ENCODE results near the gene RFX7. TPM values are rescaled to one million over a fixed set of nuclear protein-coding genes. Genes with fewer than 3 reads are reported as not detected.
A peak's percentile ranks its signal among the peaks of the same experiment; 100 is the strongest.

Gene RFX7
- total and polyA plus RNA-seq, 5 donors from 2014 or later, result 4.2 to 41.2 (median 5.2) TPM

GRCh38 chr15:56184516-56184915 lies 59.2 kb downstream of the RFX7 start:
- DNase-seq (no peak), ATAC-seq (ENCODE audit: low read depth in 2 of 2) (no peak)
- H3K4me3 Mint-ChIP-seq, result peak overlapping the region in 2 of 4 donors; percentile 14 to 29
- no peaks in the 10 kb centered on the region for H3K9me3 Mint-ChIP-seq
- no peaks in the 10 kb centered on the region for H3K9me3 ChIP-seq (ENCODE audit: control insufficient read depth in 2 of 2, low read length in 2 of 2)
- no peaks in the 10 kb centered on the region for H3K36me3 ChIP-seq (ENCODE audit: control insufficient read depth, insufficient read depth, low read length)
- H3K27ac Mint-ChIP-seq, result peak overlapping the region in 1 of 3 donors; percentile 58
- H3K27me3 ChIP-seq (ENCODE audit: control insufficient read depth, insufficient read depth, low read length), result no peaks in the 10 kb centered on the region
- H3K27me3 Mint-ChIP-seq, result no peaks in the 10 kb centered on the region
- peaks cover 21% of the 10 kb centered on the region for H3K4me1 ChIP-seq (ENCODE audit: control insufficient read depth, insufficient read depth, low read length, poor library complexity, severe bottlenecking)
- H3K36me3 Mint-ChIP-seq, result peaks cover 3% of the 10 kb centered on the region
- H3K27ac ChIP-seq (ENCODE audit: insufficient read depth, low read length, poor library complexity, severe bottlenecking), result no peak overlapping the region
- H3K4me3 ChIP-seq (ENCODE audit: low read depth, low read length), result no peak overlapping the region
- peaks cover 39 to 63% (median 52%) of the 10 kb centered on the region in 4 donors for H3K4me1 Mint-ChIP-seq

GRCh38 chr15:56180851-56181250 lies 62.8 kb downstream of the RFX7 start:
- Histone ChIP-seq H3K27me3 (ENCODE audit: control insufficient read depth, insufficient read depth, low read length) (no peaks in the 10 kb centered on the region), H3K4me1 (ENCODE audit: control insufficient read depth, insufficient read depth, low read length, poor library complexity, severe bottlenecking) (peaks cover 16% of the 10 kb centered on the region), H3K9me3 (ENCODE audit: control insufficient read depth in 2 of 2, low read length in 2 of 2) (no peaks in the 10 kb centered on the region), H3K27ac (ENCODE audit: insufficient read depth, low read length, poor library complexity, severe bottlenecking) (no peak overlapping the region), H3K36me3 (ENCODE audit: control insufficient read depth, insufficient read depth, low read length) (no peaks in the 10 kb centered on the region), H3K4me3 (ENCODE audit: low read depth, low read length) (no peak overlapping the region)
- peak overlapping the region in 1 of 3 donors; percentile 55 for H3K27ac Mint-ChIP-seq
- no peak for DNase-seq
- H3K9me3 Mint-ChIP-seq, result peaks cover 0 to 2% (median 0%) of the 10 kb centered on the region in 7 donors
- peaks cover 11% of the 10 kb centered on the region for H3K36me3 Mint-ChIP-seq
- peaks cover 3% of the 10 kb centered on the region for H3K27me3 Mint-ChIP-seq
- no peak for ATAC-seq (ENCODE audit: low read depth in 2 of 2)
- H3K4me1 Mint-ChIP-seq, result peaks cover 30 to 53% (median 48%) of the 10 kb centered on the region in 4 donors
- no peak overlapping the region for H3K4me3 Mint-ChIP-seq

DNA sequence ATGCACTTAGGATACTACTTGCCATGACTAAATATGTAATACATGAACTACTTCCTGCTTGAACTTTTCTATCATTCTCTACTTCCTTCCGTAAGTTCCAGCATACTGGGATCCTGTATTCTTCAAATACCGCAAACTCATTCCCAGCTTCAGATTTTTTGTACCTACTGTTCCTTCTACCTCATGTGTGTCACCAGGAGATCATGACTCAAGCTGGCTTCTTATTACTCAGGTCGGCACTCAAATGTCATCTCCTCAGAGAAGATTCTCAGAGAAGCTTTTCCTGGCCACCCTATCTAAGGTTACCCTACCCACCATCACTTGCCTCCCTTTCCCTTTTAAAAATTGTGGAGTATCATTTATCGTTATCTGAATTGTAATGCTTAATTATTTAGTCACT lies 66.7 kb downstream of the RFX7 start:
- no peak for ATAC-seq (ENCODE audit: low read depth in 2 of 2)
- Histone ChIP-seq H3K27ac (ENCODE audit: insufficient read depth, low read length, poor library complexity, severe bottlenecking) (no peak overlapping the region), H3K4me3 (ENCODE audit: low read depth, low read length) (no peak overlapping the region), H3K27me3 (ENCODE audit: control insufficient read depth, insufficient read depth, low read length) (no peaks in the 10 kb centered on the region), H3K36me3 (ENCODE audit: control insufficient read depth, insufficient read depth, low read length) (peaks cover 17% of the 10 kb centered on the region), H3K4me1 (ENCODE audit: control insufficient read depth, insufficient read depth, low read length, poor library complexity, severe bottlenecking) (peaks cover 27% of the 10 kb centered on the region), H3K9me3 (ENCODE audit: control insufficient read depth in 2 of 2, low read length in 2 of 2) (no peaks in the 10 kb centered on the region)
- Mint-ChIP-seq H3K9me3 (peaks cover 0 to 2% (median 0%) of the 10 kb centered on the region in 7 donors), H3K36me3 (peaks cover 29% of the 10 kb centered on the region), H3K4me1 (peaks cover 47 to 68% (median 53%) of the 10 kb centered on the region in 4 donors), H3K4me3 (peak overlapping the region in 3 of 4 donors; percentile 2 to 28 (median 27)), H3K27ac (peak overlapping the region in 2 of 3 donors; percentile 17 to 42), H3K27me3 (peaks cover 5% of the 10 kb centered on the region)
- DNase-seq, result no peak

- Histone ChIP-seq H3K4me1 (ENCODE audit: control insufficient read depth, insufficient read depth, low read length, poor library complexity, severe bottlenecking) (peaks cover 27% of the 10 kb centered on the region), H3K36me3 (ENCODE audit: control insufficient read depth, insufficient read depth, low read length) (peaks cover 25% of the 10 kb centered on the region), H3K4me3 (ENCODE audit: low read depth, low read length) (peak overlapping the region; percentile 4), H3K27ac (ENCODE audit: insufficient read depth, low read length, poor library complexity, severe bottlenecking) (peak overlapping the region; percentile 27), H3K27me3 (ENCODE audit: control insufficient read depth, insufficient read depth, low read length) (no peaks in the 10 kb centered on the region), H3K9me3 (ENCODE audit: control insufficient read depth in 2 of 2, low read length in 2 of 2) (no peaks in the 10 kb centered on the region)
- Mint-ChIP-seq H3K4me1 (peaks cover 51 to 68% (median 55%) of the 10 kb centered on the region in 4 donors), H3K27ac (no peak overlapping the region), H3K27me3 (peaks cover 5% of the 10 kb centered on the region), H3K9me3 (peaks cover 0 to 4% (median 2%) of the 10 kb centered on the region in 7 donors), H3K36me3 (peaks cover 40% of the 10 kb centered on the region), H3K4me3 (peak overlapping the region in 3 of 4 donors; percentile 11 to 71 (median 33))
- DNase-seq (no peak), ATAC-seq (ENCODE audit: low read depth in 2 of 2) (no peak)
Observed at GRCh38 chr15:56175788-56176187, 67.9 kb downstream of the RFX7 start.

- Histone ChIP-seq H3K27ac (ENCODE audit: insufficient read depth, low read length, poor library complexity, severe bottlenecking) (peak overlapping the region; percentile 18), H3K4me3 (ENCODE audit: low read depth, low read length) (peak overlapping the region; percentile 72), H3K36me3 (ENCODE audit: control insufficient read depth, insufficient read depth, low read length) (peaks cover 25% of the 10 kb centered on the region), H3K4me1 (ENCODE audit: control insufficient read depth, insufficient read depth, low read length, poor library complexity, severe bottlenecking) (peaks cover 27% of the 10 kb centered on the region), H3K27me3 (ENCODE audit: control insufficient read depth, insufficient read depth, low read length) (no peaks in the 10 kb centered on the region), H3K9me3 (ENCODE audit: control insufficient read depth in 2 of 2, low read length in 2 of 2) (no peaks in the 10 kb centered on the region)
- Mint-ChIP-seq H3K27ac (peak overlapping the region; percentile 18 to 58 (median 57)), H3K36me3 (peaks cover 43% of the 10 kb centered on the region), H3K4me1 (peaks cover 50 to 66% (median 59%) of the 10 kb centered on the region in 4 donors), H3K9me3 (peaks cover 0 to 4% (median 2%) of the 10 kb centered on the region in 7 donors), H3K27me3 (peaks cover 5% of the 10 kb centered on the region), H3K4me3 (peak overlapping the region in 3 of 4 donors; percentile 50 to 57 (median 52))
- peak in 1 of 2 donors; percentile 47 for ATAC-seq (ENCODE audit: low read depth in 2 of 2)
- peak in 2 of 3 donors; percentile 6 to 29 for DNase-seq
Observed at GRCh38 chr15:56174649-56175048, 69.0 kb downstream of the RFX7 start.

DNA sequence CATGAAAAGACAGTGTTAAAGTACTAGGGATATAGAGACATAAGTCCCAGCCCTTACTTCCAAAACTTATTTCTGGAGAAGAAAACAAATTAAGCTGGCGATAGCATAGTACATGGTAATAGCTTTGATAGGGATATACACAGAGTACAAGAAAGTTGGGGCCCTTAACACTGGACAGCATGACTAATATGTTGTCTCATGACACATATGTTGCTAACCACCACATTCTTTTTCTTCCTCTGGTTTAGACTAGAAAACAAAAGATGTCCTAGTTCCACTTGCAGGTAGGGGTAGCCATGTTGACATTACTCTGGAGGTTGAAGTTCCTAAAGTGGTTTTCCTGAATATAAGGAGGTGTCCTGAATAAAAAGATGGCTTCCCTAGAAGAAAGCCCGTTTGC lies 75.3 kb downstream of the RFX7 start:
- H3K36me3 ChIP-seq (ENCODE audit: control insufficient read depth, insufficient read depth, low read length), result peaks cover 26% of the 10 kb centered on the region
- no peak overlapping the region for H3K27ac ChIP-seq (ENCODE audit: insufficient read depth, low read length, poor library complexity, severe bottlenecking)
- ATAC-seq (ENCODE audit: low read depth in 2 of 2) (no peak), DNase-seq (no peak)
- peak overlapping the region in 2 of 3 donors; percentile 13 to 43 for H3K27ac Mint-ChIP-seq
- peaks cover 40% of the 10 kb centered on the region for H3K36me3 Mint-ChIP-seq
- H3K9me3 Mint-ChIP-seq, result peaks cover 0 to 4% (median 1%) of the 10 kb centered on the region in 7 donors
- H3K4me1 Mint-ChIP-seq, result peaks cover 31 to 68% (median 57%) of the 10 kb centered on the region in 4 donors
- H3K4me3 Mint-ChIP-seq, result no peak overlapping the region
- no peaks in the 10 kb centered on the region for H3K9me3 ChIP-seq (ENCODE audit: control insufficient read depth in 2 of 2, low read length in 2 of 2)
- H3K4me3 ChIP-seq (ENCODE audit: low read depth, low read length), result no peak overlapping the region
- H3K27me3 Mint-ChIP-seq, result no peaks in the 10 kb centered on the region
- H3K27me3 ChIP-seq (ENCODE audit: control insufficient read depth, insufficient read depth, low read length), result no peaks in the 10 kb centered on the region
- peaks cover 20% of the 10 kb centered on the region for H3K4me1 ChIP-seq (ENCODE audit: control insufficient read depth, insufficient read depth, low read length, poor library complexity, severe bottlenecking)

- Histone ChIP-seq H3K9me3 (ENCODE audit: control insufficient read depth in 2 of 2, low read length in 2 of 2) (no peaks in the 10 kb centered on the region), H3K4me1 (ENCODE audit: control insufficient read depth, insufficient read depth, low read length, poor library complexity, severe bottlenecking) (peaks cover 24% of the 10 kb centered on the region), H3K27ac (ENCODE audit: insufficient read depth, low read length, poor library complexity, severe bottlenecking) (no peak overlapping the region), H3K36me3 (ENCODE audit: control insufficient read depth, insufficient read depth, low read length) (peaks cover 6% of the 10 kb centered on the region), H3K4me3 (ENCODE audit: low read depth, low read length) (no peak overlapping the region), H3K27me3 (ENCODE audit: control insufficient read depth, insufficient read depth, low read length) (no peaks in the 10 kb centered on the region)
- ATAC-seq (ENCODE audit: low read depth in 2 of 2), result no peak
- H3K4me1 Mint-ChIP-seq, result peaks cover 23 to 73% (median 57%) of the 10 kb centered on the region in 4 donors
- peak overlapping the region in 2 of 3 donors; percentile 48 to 84 for H3K27ac Mint-ChIP-seq
- no peaks in the 10 kb centered on the region for H3K27me3 Mint-ChIP-seq
- peak overlapping the region in 1 of 4 donors; percentile 5 for H3K4me3 Mint-ChIP-seq
- H3K36me3 Mint-ChIP-seq, result peaks cover 14% of the 10 kb centered on the region
- no peak for DNase-seq
- peaks cover 0 to 2% (median 0%) of the 10 kb centered on the region in 7 donors for H3K9me3 Mint-ChIP-seq
Observed at GRCh38 chr15:56165234-56165633, 78.4 kb downstream of the RFX7 start.

GRCh38 chr15:56160966-56161365 lies 82.7 kb downstream of the RFX7 start:
- peaks cover 27 to 62% (median 44%) of the 10 kb centered on the region in 4 donors for H3K4me1 Mint-ChIP-seq

More at GRCh38 chr15:56160966-56161365, 82.7 kb downstream of the RFX7 start:
- Histone ChIP-seq H3K27ac (ENCODE audit: insufficient read depth, low read length, poor library complexity, severe bottlenecking) (no peak overlapping the region), H3K27me3 (ENCODE audit: control insufficient read depth, insufficient read depth, low read length) (no peaks in the 10 kb centered on the region), H3K4me3 (ENCODE audit: low read depth, low read length) (no peak overlapping the region), H3K36me3 (ENCODE audit: control insufficient read depth, insufficient read depth, low read length) (peaks cover 8% of the 10 kb centered on the region), H3K9me3 (ENCODE audit: control insufficient read depth in 2 of 2, low read length in 2 of 2) (no peaks in the 10 kb centered on the region), H3K4me1 (ENCODE audit: control insufficient read depth, insufficient read depth, low read length, poor library complexity, severe bottlenecking) (peaks cover 12% of the 10 kb centered on the region)
- no peak overlapping the region for H3K4me3 Mint-ChIP-seq
- DNase-seq (no peak), ATAC-seq (ENCODE audit: low read depth in 2 of 2) (no peak)
- peaks cover 0 to 2% (median under 1%) of the 10 kb centered on the region in 7 donors for H3K9me3 Mint-ChIP-seq
- peak overlapping the region; percentile 34 to 66 (median 39) for H3K27ac Mint-ChIP-seq
- no peaks in the 10 kb centered on the region for H3K27me3 Mint-ChIP-seq
- peaks cover 16% of the 10 kb centered on the region for H3K36me3 Mint-ChIP-seq

All from CD4-positive, CD25-positive, alpha-beta regulatory T cell (primary cell).